Vagina (tissue), 2 donors: ENCODE data around the gene IFNE.

Experiments used
- CTCF ChIP-seq, 3 experiments: fragments of 450-650 bp in 2 of 3; fragments of 200-600 bp in 1 of 3; sonication (generic) in 1 of 3; IDR thresholded peaks; one replicate each; pipeline ENCODE4 v1.5.1; 2017 to 2019; ENCODE audit warnings: antibody characterized with exemption in 3 of 3, mild to moderate bottlenecking in 2 of 3, moderate library complexity in 2 of 3
- POLR2A ChIP-seq, 2 donors: fragments of 450-650 bp; IDR thresholded peaks; one replicate each; pipeline ENCODE4 v1.6.1; 2017; ENCODE audit warnings: antibody characterized with exemption in 2 of 2, mild to moderate bottlenecking in 2 of 2, moderate library complexity in 2 of 2

GRCh38 chr9:21499912-21500311, 17.8 kb upstream of the IFNE start:
- TF ChIP-seq CTCF (IDR thresholded peaks at IDR 0.05) (no peak), POLR2A (IDR thresholded peaks at IDR 0.05) (no peak)
